Retinal pigment epithelial cell (primary cell): Measurements from ENCODE around the gene IL17REL.
A peak's percentile ranks its signal among the peaks of the same experiment; 100 is the strongest.

Experiments
- DNase-seq: peaks from one replicate; pipeline ENCODE4 v3.0.0-alpha.2; 2010; ENCODE audit warnings: low read depth
- H3K4me3 ChIP-seq: 2 replicates; pipeline ENCODE4 v1.5.1; 2011; ENCODE audit warnings: mild to moderate bottlenecking, low read length, control low read depth, moderate library complexity
- TF ChIP-seq, protein P1 (sequence below): conservative IDR thresholded peaks from 2 replicates; pipeline ENCODE4 v1.5.1; 2011; ENCODE audit warnings: low read depth, low read length, control low read depth, inconsistent platforms

IL17REL gene

DNA sequence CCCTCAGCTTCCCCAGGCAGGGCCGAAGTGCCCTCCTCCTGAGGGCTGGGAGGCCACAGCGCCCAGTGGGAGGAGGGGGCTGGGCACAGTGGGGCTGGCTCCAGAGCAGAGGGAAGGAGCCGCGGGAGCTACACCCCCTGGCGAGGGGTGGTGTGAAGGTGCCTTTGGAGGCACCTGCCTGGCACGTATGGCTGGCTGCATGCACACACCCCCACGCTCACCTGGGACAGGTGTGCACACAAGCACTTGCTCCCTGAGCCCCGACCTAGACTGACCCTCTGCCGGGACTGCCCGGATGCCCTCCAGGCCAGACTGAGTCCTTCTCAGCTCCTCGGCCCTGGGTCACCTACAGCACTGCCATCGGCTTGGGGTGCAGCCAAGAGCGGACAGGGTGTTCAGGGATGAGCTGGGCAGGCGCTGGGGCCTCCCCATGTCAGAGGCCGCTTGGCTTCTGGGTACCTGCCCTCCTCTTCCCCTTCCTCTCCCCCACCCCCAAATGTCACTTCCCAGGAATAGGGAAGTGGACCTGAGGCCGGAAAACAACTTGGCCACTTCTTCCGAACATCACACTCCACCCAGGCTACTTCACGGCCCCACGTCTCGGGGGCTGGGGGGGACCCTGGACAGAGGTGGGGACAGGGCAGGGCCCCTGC lies 59.4 kb downstream of the IL17REL start:
- TF ChIP-seq, protein P1, sequence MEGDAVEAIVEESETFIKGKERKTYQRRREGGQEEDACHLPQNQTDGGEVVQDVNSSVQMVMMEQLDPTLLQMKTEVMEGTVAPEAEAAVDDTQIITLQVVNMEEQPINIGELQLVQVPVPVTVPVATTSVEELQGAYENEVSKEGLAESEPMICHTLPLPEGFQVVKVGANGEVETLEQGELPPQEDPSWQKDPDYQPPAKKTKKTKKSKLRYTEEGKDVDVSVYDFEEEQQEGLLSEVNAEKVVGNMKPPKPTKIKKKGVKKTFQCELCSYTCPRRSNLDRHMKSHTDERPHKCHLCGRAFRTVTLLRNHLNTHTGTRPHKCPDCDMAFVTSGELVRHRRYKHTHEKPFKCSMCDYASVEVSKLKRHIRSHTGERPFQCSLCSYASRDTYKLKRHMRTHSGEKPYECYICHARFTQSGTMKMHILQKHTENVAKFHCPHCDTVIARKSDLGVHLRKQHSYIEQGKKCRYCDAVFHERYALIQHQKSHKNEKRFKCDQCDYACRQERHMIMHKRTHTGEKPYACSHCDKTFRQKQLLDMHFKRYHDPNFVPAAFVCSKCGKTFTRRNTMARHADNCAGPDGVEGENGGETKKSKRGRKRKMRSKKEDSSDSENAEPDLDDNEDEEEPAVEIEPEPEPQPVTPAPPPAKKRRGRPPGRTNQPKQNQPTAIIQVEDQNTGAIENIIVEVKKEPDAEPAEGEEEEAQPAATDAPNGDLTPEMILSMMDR: no peak
- DNase-seq: no peak
- no peak overlapping the region for H3K4me3 ChIP-seq

DNA sequence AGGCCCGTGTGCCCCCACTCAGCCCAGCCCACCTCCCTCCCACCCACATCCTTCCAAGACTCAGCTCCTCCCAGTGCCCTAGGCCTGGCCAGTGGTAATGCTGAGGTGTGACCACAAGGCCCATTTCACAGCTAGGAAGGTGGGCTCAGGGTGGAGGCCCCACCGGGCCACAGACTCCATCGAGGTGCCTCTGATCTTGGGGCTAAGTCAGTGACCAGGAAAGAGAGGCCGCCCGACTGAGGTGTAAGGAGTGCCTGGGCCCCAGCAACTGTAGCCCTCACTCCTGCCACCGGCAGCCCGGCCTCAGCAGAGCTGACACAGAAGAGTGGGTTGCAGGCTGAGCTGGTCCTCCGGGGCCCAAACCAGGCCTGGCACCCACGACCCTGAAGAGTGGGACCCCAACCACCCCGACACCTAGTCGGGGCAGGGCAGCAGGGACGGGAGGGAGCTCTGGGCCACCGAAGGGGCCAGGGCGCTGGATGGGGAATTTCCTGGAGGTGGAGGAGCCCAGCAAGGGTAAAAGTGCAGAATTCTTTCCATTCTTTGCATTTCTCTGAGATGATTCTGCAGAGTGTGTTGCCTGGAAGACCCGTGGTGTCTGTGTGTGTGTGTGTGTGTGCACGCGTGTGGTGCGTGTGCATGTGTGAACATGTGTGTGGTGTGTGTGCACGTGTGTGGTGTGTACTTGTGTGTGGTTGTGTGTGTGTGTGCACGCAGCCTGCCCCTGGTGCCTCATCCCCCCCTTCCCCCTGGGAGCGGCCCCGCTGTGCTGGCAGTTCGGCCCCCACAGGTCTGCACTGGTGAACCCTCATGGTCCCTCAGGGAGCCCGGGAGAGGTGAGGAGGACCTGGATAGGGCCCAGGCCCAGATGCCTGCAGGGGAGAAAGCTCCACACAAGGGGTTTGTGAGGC lies 60.3 kb downstream of the IL17REL start:
- TF ChIP-seq, protein P1: no peak
- peak; percentile 65 for DNase-seq
- no peak overlapping the region for H3K4me3 ChIP-seq

DNA sequence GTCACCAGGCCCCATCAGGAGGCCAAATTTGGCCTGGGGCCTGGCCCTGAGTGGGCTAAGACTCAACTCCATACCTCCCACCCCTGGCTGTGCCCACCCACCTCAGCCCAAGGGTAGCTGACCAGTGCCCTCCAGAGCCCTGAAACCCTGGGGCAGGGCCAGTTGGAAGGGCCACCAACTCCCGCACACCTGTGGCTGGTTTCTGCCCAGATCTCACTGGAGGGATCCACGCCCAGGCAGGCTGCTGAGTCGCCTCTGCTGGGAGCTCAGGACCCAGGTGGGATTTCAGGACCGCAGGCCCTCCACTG lies 60.9 kb downstream of the IL17REL start:
- H3K4me3 ChIP-seq: no peak overlapping the region
- TF ChIP-seq, protein P1: no peak
- DNase-seq: no peak

DNA sequence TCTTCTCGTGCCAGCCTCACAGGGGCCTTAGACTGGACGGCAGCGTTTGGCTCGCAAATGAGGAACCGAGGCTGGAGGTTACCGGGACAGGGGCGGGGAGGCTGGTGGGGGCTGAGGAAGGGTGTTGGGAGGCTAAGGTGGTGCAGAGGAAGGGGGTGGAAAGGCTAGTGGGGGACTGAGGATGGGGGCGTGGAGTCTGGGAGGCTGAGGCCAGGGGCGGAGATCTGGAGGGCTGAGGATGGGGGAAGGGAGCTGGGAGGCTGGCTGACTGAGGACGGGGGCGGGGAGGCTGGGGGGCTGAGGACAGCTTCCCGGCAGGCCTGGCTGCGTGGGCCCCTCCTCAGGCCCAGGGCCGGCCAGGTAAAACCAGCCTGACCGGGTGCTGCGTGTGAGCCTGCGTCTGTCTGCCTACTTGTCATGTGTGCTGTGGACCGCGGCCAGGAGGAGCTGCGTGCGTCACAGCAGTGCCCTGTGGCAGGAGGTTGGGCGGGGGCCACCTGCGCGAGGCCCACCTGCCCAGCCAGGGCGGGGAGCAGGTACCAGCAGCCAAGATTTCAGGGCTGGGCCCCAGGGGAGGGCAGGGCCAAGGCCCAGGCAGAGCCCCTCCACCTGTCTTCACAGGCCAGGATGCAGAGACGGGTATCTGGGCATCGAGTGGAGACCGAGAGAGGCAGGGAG lies 61.4 kb downstream of the IL17REL start:
- no peak overlapping the region for H3K4me3 ChIP-seq
- no peak for DNase-seq
- TF ChIP-seq, protein P1: no peak

- no peak overlapping the region for H3K4me3 ChIP-seq
- TF ChIP-seq, protein P1: no peak
- no peak for DNase-seq
These were observed 62.1 kb downstream of the IL17REL start for GRCh38 chr22:49950396-49950994.

DNA sequence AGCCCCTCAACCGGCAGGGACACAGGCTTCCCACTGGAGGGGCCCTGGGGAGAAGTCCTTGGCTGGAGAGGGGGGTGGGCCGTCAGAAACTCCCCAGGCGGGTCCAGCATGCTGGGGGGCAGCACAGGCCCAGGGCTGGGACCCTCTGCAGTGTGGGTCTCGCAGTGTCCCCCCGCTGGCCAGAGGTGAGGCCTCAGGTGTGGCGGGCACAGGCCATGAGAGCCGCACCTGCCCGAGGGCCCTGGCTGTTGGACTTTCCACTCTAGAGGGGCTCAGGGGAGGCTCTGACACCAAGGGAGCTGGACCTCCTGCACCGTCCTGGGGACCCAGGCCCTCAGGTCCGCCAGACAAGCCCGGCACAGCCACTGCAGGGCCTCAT lies 62.7 kb downstream of the IL17REL start:
- TF ChIP-seq, protein P1: no peak
- no peak overlapping the region for H3K4me3 ChIP-seq
- DNase-seq: no peak
